Thyroid gland (tissue), 4 donors: Measurements from ENCODE around the gene MYH10.

ENCODE experiments used
- CTCF ChIP-seq, 6 experiments: fragments of 200-600 bp in 3 of 6; fragments of 450-650 bp in 3 of 6; sonication (generic) in 3 of 6; IDR thresholded peaks; one replicate each; pipeline ENCODE4 v1.5.1; 2016 to 2019; ENCODE audit warnings: antibody characterized with exemption in 6 of 6, mild to moderate bottlenecking in 2 of 6, inconsistent platforms in 1 of 6, moderate library complexity in 1 of 6
- POLR2A ChIP-seq, 2 donors: fragments of 450-650 bp; IDR thresholded peaks; one replicate each; pipeline ENCODE4 v1.6.1; 2017; ENCODE audit warnings: antibody characterized with exemption in 2 of 2, mild to moderate bottlenecking in 2 of 2, moderate library complexity in 1 of 2

GRCh38 chr17:8481089-8481488 lies 149.4 kb downstream of the MYH10 start:
- TF ChIP-seq CTCF (IDR thresholded peaks at IDR 0.05) (no peak), POLR2A (IDR thresholded peaks at IDR 0.05) (no peak)
